GM12872 (cell line): Measurements from ENCODE around the gene MEA1.

Experiments
- CTCF ChIP-seq: IDR thresholded peaks from 3 replicates; pipeline ENCODE4 v1.5.1; 2011; ENCODE audit warnings: low read depth, mild to moderate bottlenecking, low read length, moderate library complexity; ENCODE audit not compliant: insufficient read depth

The MEA1 gene

DNA sequence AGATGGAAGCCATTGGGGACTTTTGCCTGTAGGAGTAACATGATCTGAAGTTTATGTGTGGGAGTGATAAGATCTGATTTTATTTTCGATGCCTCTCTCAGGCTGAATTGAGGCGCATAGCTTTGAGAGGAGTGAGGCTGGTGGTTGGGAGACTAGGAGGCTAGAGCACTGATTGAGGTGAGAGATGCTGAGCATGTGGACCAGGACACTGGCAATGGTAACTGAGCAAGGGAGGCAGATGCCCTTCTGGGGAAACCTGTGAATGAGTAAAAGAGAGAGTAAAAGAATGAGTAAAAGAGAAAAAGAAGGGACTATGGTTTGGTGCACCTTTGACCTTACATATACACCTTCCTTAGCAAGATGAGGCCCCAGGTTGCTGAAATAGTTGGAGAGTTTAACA lies 10.7 kb upstream of the MEA1 start:
- no peak for TF ChIP-seq CTCF

DNA sequence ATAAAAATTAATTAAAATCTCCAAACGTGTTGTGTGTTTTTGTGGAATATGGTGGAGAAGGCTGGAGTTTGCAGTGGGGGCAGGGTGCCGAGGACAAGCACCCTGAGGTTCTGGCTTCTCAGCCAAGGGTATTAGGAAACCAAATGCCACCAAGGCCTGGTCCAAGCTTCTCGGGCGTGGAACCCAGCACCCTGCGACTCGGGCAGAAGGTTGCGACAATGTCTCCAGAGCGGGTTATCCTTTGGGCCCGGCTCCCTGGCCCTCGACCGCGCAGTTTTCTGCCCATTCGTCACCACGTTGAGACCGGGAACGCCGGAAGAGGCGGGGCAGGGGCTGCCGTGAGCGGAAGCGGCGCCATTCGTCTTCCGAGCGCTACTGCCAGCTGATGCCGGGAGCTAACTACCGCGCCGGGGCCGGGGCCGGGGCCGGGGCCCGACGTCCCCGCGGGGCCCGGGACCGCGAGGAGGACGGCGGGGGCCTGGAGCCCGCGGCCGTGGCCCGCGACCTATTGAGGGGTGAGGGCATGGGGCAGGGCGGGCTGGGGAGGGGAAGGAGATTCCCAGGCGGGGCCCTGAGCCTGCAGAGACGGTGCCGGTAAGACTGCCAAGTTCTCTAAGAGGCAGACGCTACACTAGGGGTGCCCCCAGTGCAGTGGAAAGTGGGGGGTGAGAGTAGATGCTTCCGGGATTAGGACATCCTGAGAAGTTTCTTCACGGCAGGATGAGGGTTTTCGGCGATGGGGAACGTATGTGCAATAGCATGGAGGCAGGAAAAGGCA lies 7.7 kb upstream of the MEA1 start, which contains the start of gene RRP36:
Gene RRP36, plus strand, starts transcription at position 354 of the 778 bp plus-strand sequence. Its CDS starts 32 bp downstream, at position 386.
- TF ChIP-seq CTCF = no peak

DNA sequence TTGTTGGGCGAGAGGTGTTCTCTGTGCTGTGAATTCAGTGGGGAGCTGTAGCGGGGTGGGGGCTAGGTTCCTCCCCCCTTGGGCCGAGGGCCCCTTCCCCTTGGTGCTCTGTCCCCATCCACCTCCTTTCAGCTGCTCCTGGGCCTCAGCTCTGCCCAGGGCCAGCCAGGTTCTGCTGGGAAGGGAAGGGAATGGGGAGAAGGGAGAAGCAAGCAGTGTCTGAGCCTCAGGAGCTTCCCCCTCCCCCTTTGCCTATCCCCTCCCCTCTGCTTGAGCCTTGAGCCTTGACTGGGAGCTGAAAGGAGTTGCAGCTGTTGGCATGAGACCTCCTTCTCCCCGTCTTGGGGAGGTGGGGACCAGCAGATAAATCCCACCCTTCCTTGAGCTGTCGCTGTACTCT lies 7.1 kb upstream of the MEA1 start:
- TF ChIP-seq CTCF = no peak

DNA sequence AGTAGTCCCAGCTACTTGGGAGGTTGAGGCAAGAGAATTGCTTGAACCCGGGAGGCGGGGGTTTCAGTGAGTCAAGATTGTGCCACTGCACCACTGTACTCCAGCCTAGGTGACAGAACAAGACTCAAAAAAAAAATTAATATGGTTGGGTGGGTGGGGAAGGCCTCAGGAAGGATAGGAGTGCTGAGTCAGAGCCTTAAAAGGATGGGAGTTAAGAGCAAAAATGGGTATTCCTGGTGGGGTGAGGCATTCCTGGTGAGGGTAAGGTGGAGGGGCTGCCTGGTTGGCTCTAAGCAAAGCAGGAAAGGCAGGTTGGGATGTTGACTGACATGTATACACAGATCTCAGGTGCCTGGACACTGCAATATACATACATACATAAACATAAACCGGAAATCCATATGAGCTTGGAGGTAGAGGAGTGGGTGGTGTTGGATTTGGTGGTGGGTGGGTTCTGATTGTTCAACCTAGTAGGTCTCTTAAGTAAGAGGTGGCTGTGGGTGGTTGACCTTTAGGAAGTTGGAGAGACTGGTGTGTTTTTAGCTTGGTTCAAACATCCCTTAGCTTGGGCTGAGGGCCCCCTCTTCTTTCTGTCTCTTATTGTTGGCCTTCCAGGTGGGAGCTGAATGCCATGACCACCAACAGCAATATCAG lies 6.4 kb upstream of the MEA1 start:
- no peak for TF ChIP-seq CTCF

- TF ChIP-seq CTCF = no peak
These were observed 5.4 kb upstream of the MEA1 start for GRCh38 chr6:43019152-43019551.

- no peak for TF ChIP-seq CTCF
These were observed 3.2 kb upstream of the MEA1 start for GRCh38 chr6:43016943-43017334.

DNA sequence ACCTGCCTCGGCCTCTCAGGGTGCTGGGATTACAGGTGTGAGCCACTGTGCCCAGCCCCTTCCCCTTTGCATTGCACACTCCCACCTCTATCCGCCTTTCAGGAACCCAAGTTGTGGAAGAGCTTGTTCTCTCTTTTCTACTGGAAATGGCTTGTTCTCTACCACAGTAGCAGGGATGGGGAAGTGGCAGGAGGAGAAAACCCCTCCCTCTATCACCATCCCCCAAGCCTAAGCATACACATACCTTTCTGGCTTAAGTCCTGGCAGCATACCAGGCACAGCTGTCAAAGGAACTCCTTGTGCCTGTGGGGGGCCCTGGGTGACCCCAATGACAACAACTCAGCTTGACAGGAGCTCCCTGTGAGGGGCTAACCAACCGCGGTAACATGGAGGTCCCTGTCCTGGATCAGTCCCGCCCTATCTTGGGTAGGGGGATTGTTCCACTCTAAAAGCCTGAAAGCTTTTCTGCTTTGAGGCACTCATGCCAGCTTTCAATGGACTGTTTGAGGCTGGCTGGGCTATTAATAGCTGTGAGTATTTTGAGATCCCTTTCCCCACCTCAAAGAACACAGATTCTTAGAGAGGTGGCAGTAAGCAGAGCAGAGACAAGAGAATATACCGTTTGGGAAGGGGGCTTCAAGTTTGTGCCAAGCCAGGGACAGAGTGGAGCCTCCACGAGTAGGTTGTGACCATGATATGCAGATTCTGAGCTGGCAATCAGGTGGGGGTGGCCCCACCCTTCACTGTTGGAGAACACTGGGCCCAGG lies 2.6 kb upstream of the MEA1 start:
- no peak for TF ChIP-seq CTCF
